ENCODE measurements around the gene BRSK1. TPM values are rescaled to one million over a fixed set of nuclear protein-coding genes. Genes with fewer than 3 reads are reported as not detected.

The BRSK1 gene
- polyA plus RNA-seq, 1 experiment = 9.5 TPM

GRCh38 chr19:55314396-55314795, 30.6 kb downstream of the BRSK1 start:
- Histone ChIP-seq H3K27ac (ENCODE audit: low read depth, low read length) (peak overlapping the region; percentile 11), H3K4me3 (ENCODE audit: low read depth, low read length) (no peak overlapping the region), H3K9me3 (ENCODE audit: control insufficient read depth, insufficient read depth, low read length) (peaks cover 6% of the 10 kb centered on the region), H3K27me3 (ENCODE audit: control insufficient read depth, insufficient read depth, low read length) (no peaks in the 10 kb centered on the region)
- ChIA-PET CTCF (interaction anchor here (5.0 kb wide), 1 partner anchor 12 kb away, joined by 27 read pairs; no protein-coding TSS in a partner anchor), POLR2A (interaction anchor here (0.8 kb wide), 1 partner anchor 17 kb away, joined by 3 read pairs; no protein-coding TSS in a partner anchor)
- DNase-seq (ENCODE audit: low read depth, low spot score) = no peak
- TF ChIP-seq CTCF (IDR thresholded peaks at IDR 0.05; ENCODE audit: low read depth, low read length) = no peak

- POLR2A ChIA-PET = no interaction called here
Measured at GRCh38 chr19:55315956-55316525, 32.2 kb downstream of the BRSK1 start.

GRCh38 chr19:55316646-55317045, 32.8 kb downstream of the BRSK1 start:
- TF ChIP-seq CTCF (IDR thresholded peaks at IDR 0.05; ENCODE audit: low read depth, low read length) = no peak
- Histone ChIP-seq H3K27me3 (ENCODE audit: control insufficient read depth, insufficient read depth, low read length) (peaks cover 7% of the 10 kb centered on the region), H3K4me3 (ENCODE audit: low read depth, low read length) (no peak overlapping the region), H3K27ac (ENCODE audit: low read depth, low read length) (no peak overlapping the region), H3K9me3 (ENCODE audit: control insufficient read depth, insufficient read depth, low read length) (peaks cover 6% of the 10 kb centered on the region)
- ChIA-PET POLR2A (no interaction called here), CTCF (interaction anchor here (0.9 kb wide), 1 partner anchor 14 kb away, joined by 4 read pairs; no protein-coding TSS in a partner anchor)
- DNase-seq (ENCODE audit: low read depth, low spot score) = no peak

More at GRCh38 chr19:55315956-55316525, 32.2 kb downstream of the BRSK1 start:
- CTCF ChIA-PET = no interaction called here
- Histone ChIP-seq H3K9me3 (ENCODE audit: control insufficient read depth, insufficient read depth, low read length) (peaks cover 6% of the 10 kb centered on the region), H3K4me3 (ENCODE audit: low read depth, low read length) (no peak overlapping the region), H3K27ac (ENCODE audit: low read depth, low read length) (no peak overlapping the region), H3K27me3 (ENCODE audit: control insufficient read depth, insufficient read depth, low read length) (peaks cover 2% of the 10 kb centered on the region)
- TF ChIP-seq CTCF (IDR thresholded peaks at IDR 0.05; ENCODE audit: low read depth, low read length) = no peak
- no peak for DNase-seq (ENCODE audit: low read depth, low spot score)

- no peak overlapping the region for H3K27ac ChIP-seq (ENCODE audit: low read depth, low read length)
- ChIA-PET CTCF (no interaction called here), POLR2A (interaction anchor here (0.7 kb wide), 1 partner anchor 17 kb away, joined by 6 read pairs; no protein-coding TSS in a partner anchor)
- H3K4me3 ChIP-seq (ENCODE audit: low read depth, low read length) = no peak overlapping the region
- no peak for TF ChIP-seq CTCF (IDR thresholded peaks at IDR 0.05; ENCODE audit: low read depth, low read length)
- H3K9me3 ChIP-seq (ENCODE audit: control insufficient read depth, insufficient read depth, low read length) = peaks cover 6% of the 10 kb centered on the region
- DNase-seq (ENCODE audit: low read depth, low spot score) = no peak
- H3K27me3 ChIP-seq (ENCODE audit: control insufficient read depth, insufficient read depth, low read length) = peaks cover 12% of the 10 kb centered on the region
Measured at GRCh38 chr19:55319785-55320184, 36.0 kb downstream of the BRSK1 start.

GRCh38 chr19:55320844-55321419, 37.1 kb downstream of the BRSK1 start:
- TF ChIP-seq CTCF (IDR thresholded peaks at IDR 0.05; ENCODE audit: low read depth, low read length) = no peak
- Histone ChIP-seq H3K4me3 (ENCODE audit: low read depth, low read length) (no peak overlapping the region), H3K27me3 (ENCODE audit: control insufficient read depth, insufficient read depth, low read length) (peaks cover 15% of the 10 kb centered on the region), H3K9me3 (ENCODE audit: control insufficient read depth, insufficient read depth, low read length) (peaks cover 5% of the 10 kb centered on the region), H3K27ac (ENCODE audit: low read depth, low read length) (no peak overlapping the region)
- POLR2A ChIA-PET = interaction anchor here (0.5 to 2.0 kb wide), 2 partner anchors 18 to 72 kb away, joined by 7 to 8 read pairs; partner anchors contain the start of gene KMT5C
- CTCF ChIA-PET = interaction anchor here (0.5 to 1.2 kb wide), 3 partner anchors 19 to 310 kb away, joined by 3 to 5 read pairs (median 4); no protein-coding TSS in a partner anchor
- no peak for DNase-seq (ENCODE audit: low read depth, low spot score)

All from AG04450 (cell line).